Measurements from ENCODE around the gene SLC25A31.

The SLC25A31 gene

GRCh38 chr4:127730142-127730913 is at the start of gene SLC25A31:
TSS of gene SLC25A31 (plus strand) at chr4:127730400. CDS start at chr4:127730546, 146 bp downstream.
- no peak for DNase-seq (ENCODE audit: low read depth)

GRCh38 chr4:127685292-127685691 is 44.9 kb upstream of the SLC25A31 start:
- peak; percentile 64 for DNase-seq (ENCODE audit: low read depth)

GRCh38 chr4:127686658-127687057 is 43.5 kb upstream of the SLC25A31 start:
- DNase-seq (ENCODE audit: low read depth) = peak; percentile 51

GRCh38 chr4:127687580-127687979 is 42.6 kb upstream of the SLC25A31 start:
- no peak for DNase-seq (ENCODE audit: low read depth)

- DNase-seq (ENCODE audit: low read depth) = peak; percentile 85
Measured at GRCh38 chr4:127698789-127699200, 31.4 kb upstream of the SLC25A31 start.

- peak; percentile 73 for DNase-seq (ENCODE audit: low read depth)
Measured at GRCh38 chr4:127708985-127709384, 21.2 kb upstream of the SLC25A31 start.

GRCh38 chr4:127709456-127709855 is 20.7 kb upstream of the SLC25A31 start:
- DNase-seq (ENCODE audit: low read depth) = peak; percentile 14

GRCh38 chr4:127731406-127731805 is 1.2 kb downstream of the SLC25A31 start:
- DNase-seq (ENCODE audit: low read depth) = no peak

- DNase-seq (ENCODE audit: low read depth) = peak; percentile 58
Measured at GRCh38 chr4:127732623-127733328, 2.6 kb downstream of the SLC25A31 start.

GRCh38 chr4:127734976-127735375 is 4.8 kb downstream of the SLC25A31 start:
- no peak for DNase-seq (ENCODE audit: low read depth)

- no peak for DNase-seq (ENCODE audit: low read depth)
Measured at GRCh38 chr4:127737295-127737694, 7.1 kb downstream of the SLC25A31 start.

GRCh38 chr4:127741247-127741646 is 11.0 kb downstream of the SLC25A31 start:
- DNase-seq (ENCODE audit: low read depth) = no peak

- no peak for DNase-seq (ENCODE audit: low read depth)
Measured at GRCh38 chr4:127747883-127748282, 17.7 kb downstream of the SLC25A31 start.

- no peak for DNase-seq (ENCODE audit: low read depth)
Measured at GRCh38 chr4:127748957-127749356, 18.8 kb downstream of the SLC25A31 start.

- DNase-seq (ENCODE audit: low read depth) = no peak
Measured at GRCh38 chr4:127756906-127757305, 26.7 kb downstream of the SLC25A31 start.

- DNase-seq (ENCODE audit: low read depth) = no peak
Measured at GRCh38 chr4:127759228-127759820, 29.1 kb downstream of the SLC25A31 start.

GRCh38 chr4:127759893-127760292 is 29.7 kb downstream of the SLC25A31 start:
- DNase-seq (ENCODE audit: low read depth) = peak; percentile 1

GRCh38 chr4:127771535-127772275 is 41.5 kb downstream of the SLC25A31 start:
- no peak for DNase-seq (ENCODE audit: low read depth)

GRCh38 chr4:127772769-127773671 is 42.8 kb downstream of the SLC25A31 start:
- DNase-seq (ENCODE audit: low read depth) = no peak

GRCh38 chr4:127775843-127776242 is 45.6 kb downstream of the SLC25A31 start:
- no peak for DNase-seq (ENCODE audit: low read depth)

- DNase-seq (ENCODE audit: low read depth) = no peak
Measured at GRCh38 chr4:127776620-127777019, 46.4 kb downstream of the SLC25A31 start.
